GM12892 (cell line): ENCODE results near the gene TMEM179.

Source experiments
- DNase-seq: peaks from one replicate; pipeline ENCODE4 v3.0.0; 2011; ENCODE audit not compliant: insufficient read length
- FAIRE-seq: peaks from 2 replicates; lab custom pipeline; 2011; peaks lifted over from hg19 to GRCh38; lab: Jason Lieb, UNC
- POLR2A ChIP-seq: IDR thresholded peaks from 2 replicates; pipeline ENCODE4 v1.6.1; 2011; ENCODE audit warnings: low read depth, low read length, control low read depth
- POLR2AphosphoS5 ChIP-seq: IDR thresholded peaks from 2 replicates; pipeline ENCODE4 v1.6.1; 2011; ENCODE audit warnings: low read depth, low read length, control low read depth
- TAF1 ChIP-seq: IDR thresholded peaks from 2 replicates; pipeline ENCODE4 v1.6.1; 2011; ENCODE audit warnings: low read depth, mild to moderate bottlenecking, control low read depth, low read length, borderline replicate concordance

Gene TMEM179

DNA sequence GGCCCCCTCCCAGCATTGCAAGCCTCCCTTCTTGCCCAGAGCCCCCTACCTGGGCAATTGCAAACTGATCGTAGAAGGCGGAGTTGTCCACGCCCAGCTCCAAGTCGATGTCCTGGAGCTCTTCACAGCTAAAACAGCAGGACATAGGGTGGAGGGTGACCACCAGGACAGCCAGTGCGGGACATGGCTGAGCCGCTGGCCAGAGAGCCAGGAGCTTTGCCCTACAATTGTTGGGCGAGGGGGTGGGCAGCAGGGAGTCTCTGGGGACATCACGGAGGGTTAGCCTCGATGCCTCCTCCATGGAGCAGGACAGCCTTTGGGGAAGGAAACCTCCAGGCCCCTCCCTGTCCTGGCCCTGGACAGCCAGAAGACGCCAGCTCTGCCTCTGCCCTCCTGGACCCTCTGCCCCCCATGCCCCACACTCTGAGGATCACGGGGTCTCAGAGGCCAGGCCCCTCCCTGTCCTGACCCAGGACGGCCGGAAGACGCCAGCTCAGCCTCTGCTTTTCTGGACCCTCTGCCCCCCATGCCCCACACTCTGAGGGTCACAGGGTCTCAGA lies 9.4 kb downstream of the TMEM179 start:
- DNase-seq (no peak), FAIRE-seq (no peak)
- TF ChIP-seq TAF1 (no peak), POLR2AphosphoS5 (no peak), POLR2A (no peak)

DNA sequence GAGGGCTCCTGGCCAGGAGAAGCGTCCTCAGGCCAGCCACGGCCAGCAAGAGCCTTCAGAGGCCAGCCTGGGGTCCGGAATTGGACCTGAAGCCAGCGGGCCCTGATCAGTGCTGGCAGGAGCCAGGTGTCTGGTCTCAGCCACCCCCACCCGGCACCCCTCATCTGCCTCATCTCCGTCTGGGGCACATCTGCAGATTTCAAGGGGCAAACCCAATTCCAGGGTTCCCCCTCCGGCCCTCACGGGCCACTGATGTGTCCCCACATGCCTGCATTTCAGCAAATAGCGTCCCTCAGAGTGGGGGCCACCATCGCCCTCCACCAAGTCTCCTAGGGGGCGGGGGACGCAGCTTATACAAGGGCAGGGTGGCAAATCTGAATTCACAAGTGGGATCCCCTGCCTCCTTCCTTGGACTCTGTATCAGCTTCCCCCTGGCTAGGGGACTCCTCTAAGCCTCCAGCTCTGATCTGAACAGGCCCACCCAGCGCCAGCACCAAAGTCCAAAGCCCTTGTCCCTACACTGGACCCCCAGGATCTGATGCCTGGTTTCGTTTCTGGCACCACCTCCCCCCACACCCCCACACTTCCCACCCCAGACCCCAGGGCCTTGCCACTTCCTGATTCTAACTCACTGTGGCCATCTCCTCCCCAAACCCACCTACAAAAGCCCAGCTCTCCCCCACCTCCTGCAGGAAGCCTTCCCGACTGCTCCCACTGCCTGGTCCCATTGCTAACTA lies 10.1 kb downstream of the TMEM179 start:
- DNase-seq (no peak), FAIRE-seq (no peak)
- TF ChIP-seq TAF1 (no peak), POLR2AphosphoS5 (no peak), POLR2A (no peak)

DNA sequence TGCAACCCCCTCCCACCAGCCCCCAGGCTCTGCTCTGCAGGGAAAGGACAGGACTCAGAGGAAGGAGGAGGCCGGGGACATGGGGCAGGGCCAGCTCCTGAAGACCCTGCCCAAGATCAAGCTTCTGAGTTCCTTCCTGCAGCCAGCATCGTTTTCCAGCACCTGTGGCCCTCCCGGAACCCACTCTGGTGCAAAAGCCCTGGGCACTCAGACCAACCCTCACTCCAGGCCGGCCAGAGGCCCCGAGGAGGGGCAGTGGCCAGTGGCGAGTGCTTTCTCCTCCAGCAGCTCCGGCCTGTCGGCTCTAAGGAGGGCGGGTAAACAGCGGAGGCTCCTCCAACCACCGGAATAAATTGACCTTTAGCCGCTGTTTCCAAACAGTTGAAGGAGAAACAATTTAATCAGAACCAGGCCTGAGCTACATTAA lies 10.8 kb downstream of the TMEM179 start:
- FAIRE-seq, result no peak
- DNase-seq, result no peak
- TF ChIP-seq POLR2AphosphoS5, result no peak
- no peak for TF ChIP-seq POLR2A
- no peak for TF ChIP-seq TAF1

GRCh38 chr14:104593241-104593701 lies 11.3 kb downstream of the TMEM179 start:
- TF ChIP-seq POLR2AphosphoS5, result no peak
- no peak for TF ChIP-seq POLR2A
- no peak for TF ChIP-seq TAF1
- DNase-seq (no peak), FAIRE-seq (no peak)

DNA sequence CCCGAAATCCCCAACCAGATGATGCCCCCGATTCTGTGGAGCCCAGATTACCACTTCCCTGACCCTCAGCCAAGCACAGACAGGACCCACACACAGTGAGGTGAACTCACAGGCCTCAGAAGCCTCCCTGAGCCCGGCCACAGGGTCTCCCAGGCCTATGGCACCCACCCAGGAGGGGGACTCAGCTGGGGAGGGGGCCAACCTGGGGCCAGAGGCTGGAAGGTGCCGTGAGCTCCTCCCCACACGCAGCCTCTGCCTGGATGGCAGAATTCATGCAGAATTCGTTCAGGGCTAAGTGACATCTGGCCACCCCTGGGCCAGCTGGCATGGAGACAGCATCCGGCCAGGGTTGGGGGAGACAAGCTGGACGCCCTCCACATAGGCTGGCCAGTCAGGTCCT lies 11.8 kb downstream of the TMEM179 start:
- DNase-seq (no peak), FAIRE-seq (no peak)
- no peak for TF ChIP-seq TAF1
- no peak for TF ChIP-seq POLR2AphosphoS5
- TF ChIP-seq POLR2A, result no peak

DNA sequence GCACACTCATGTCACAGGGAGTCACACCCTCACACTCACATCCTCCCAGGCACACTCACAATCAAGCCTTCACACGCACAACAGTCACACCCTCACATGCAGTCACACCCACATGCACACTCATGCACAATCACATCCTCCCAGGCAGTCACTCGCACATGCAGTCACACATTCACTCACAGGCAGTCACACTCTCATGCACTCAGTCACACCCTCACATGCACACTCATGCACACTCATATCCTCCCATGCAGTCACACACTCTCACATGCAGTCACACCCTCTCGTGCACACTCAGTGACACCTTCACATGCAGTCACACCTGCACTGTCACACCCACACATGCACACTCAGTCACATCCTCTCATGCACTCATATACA lies 12.3 kb downstream of the TMEM179 start:
- FAIRE-seq (no peak), DNase-seq (no peak)
- no peak for TF ChIP-seq POLR2A
- no peak for TF ChIP-seq TAF1
- no peak for TF ChIP-seq POLR2AphosphoS5

DNA sequence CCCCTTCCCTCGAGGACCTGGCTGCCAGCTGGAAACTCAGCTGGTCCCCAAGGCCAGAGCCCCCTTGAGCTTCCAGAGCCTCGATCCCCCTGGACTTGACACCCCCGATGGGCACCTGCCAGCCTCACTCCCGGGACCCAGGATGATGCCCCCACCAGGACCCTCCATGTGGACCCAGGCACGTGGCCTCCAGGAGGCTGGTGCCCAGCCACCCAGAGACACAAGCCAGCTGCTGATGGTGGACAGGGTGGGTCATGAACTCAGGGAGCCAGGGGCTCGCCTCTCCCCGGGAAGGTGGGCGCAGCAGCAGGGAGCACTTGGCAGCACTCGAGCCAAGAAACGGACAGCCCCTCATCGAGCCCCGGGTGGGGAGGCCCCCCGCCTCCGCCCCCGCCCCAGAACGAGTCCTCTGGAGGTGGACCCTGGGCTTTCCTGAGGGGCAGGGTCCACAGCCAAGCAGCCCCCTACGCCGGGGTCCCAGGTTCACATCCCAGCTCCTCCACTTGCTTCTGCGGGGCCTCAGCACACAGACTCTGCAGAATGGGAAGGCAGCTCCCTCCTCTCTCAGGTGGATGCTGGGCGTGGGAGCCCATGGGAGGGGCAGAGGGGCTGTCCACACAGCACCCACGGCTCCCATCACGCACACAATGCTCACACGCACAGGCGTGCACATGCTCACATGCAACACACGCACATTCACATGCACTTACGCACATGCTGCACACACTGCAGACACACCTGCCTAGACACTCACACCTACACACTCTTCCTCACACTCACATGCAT lies 12.9 kb downstream of the TMEM179 start:
- FAIRE-seq (no peak), DNase-seq (no peak)

GRCh38 chr14:104591031-104591430 lies 13.5 kb downstream of the TMEM179 start:
- DNase-seq, result no peak
- TF ChIP-seq POLR2A, result no peak
- TF ChIP-seq TAF1, result no peak
- TF ChIP-seq POLR2AphosphoS5, result no peak
- FAIRE-seq, result no peak

More for the DNA sequence above, 12.9 kb downstream of the TMEM179 start:
- TF ChIP-seq POLR2AphosphoS5, result no peak
- TF ChIP-seq TAF1, result no peak
- no peak for TF ChIP-seq POLR2A

GRCh38 chr14:104590240-104590965 lies 14.2 kb downstream of the TMEM179 start:
- FAIRE-seq, result no peak
- no peak for DNase-seq
- TF ChIP-seq POLR2AphosphoS5 (no peak), POLR2A (no peak), TAF1 (no peak)

- FAIRE-seq, result no peak
- no peak for DNase-seq
- TF ChIP-seq POLR2A (no peak), TAF1 (no peak), POLR2AphosphoS5 (no peak)
Observed at GRCh38 chr14:104589338-104590195, 15.0 kb downstream of the TMEM179 start.
